ENCODE measurements around the gene CORIN. TPM values are rescaled to one million over a fixed set of nuclear protein-coding genes. Genes with fewer than 3 reads are reported as not detected.

Gene CORIN
- total RNA-seq, 1 experiment from 2014 or later, result 3.5 TPM

DNA sequence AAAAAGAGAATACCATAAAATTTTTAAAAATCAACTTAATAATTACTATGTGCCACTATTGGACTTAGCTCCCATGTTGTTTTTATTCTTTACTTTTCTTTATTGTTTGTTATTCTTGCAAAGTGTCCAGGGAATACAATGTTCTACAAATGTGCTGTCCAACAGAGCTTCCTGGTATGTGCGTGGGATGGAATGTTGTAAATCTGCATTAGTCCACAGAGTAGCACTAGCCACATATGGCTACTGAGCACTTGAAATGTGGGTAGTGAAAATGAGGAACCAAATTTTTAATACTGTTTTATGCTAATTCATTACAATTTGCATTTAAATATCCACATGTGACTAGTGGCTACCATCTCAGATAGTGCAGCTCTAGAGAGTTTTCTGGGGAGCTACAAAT lies 14.3 kb upstream of the CORIN start:
- H3K79me2 ChIP-seq (ENCODE audit: insufficient read depth, low read length), result no peaks in the 10 kb centered on the region
- no peak overlapping the region for H2AFZ ChIP-seq (ENCODE audit: low read depth, low read length, poor library complexity, severe bottlenecking)
- no peak for TF ChIP-seq ELF1 (IDR thresholded peaks at IDR 0.05; ENCODE audit: borderline replicate concordance, low read depth)
- TF ChIP-seq SP1 (IDR thresholded peaks at IDR 0.05; ENCODE audit: low read depth), result no peak
- no peak for TF ChIP-seq SIN3A (IDR thresholded peaks at IDR 0.05; ENCODE audit: low read depth)
- no peak for TF ChIP-seq REST (IDR thresholded peaks at IDR 0.05; ENCODE audit: low read depth)
- TF ChIP-seq YY1 (IDR thresholded peaks at IDR 0.05; ENCODE audit: extremely low read depth, insufficient replicate concordance, low read depth, low read length), result no peak
- TF ChIP-seq ZFX (IDR thresholded peaks at IDR 0.05), result no peak
- TF ChIP-seq, protein P1, sequence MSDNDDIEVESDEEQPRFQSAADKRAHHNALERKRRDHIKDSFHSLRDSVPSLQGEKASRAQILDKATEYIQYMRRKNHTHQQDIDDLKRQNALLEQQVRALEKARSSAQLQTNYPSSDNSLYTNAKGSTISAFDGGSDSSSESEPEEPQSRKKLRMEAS (IDR thresholded peaks at IDR 0.05), result no peak
- no peak for TF ChIP-seq ZNF274 (IDR thresholded peaks at IDR 0.05; ENCODE audit: low read depth, low read length)
- no peak for TF ChIP-seq JUND (IDR thresholded peaks at IDR 0.05)
- TF ChIP-seq EGR1 (IDR thresholded peaks at IDR 0.05; ENCODE audit: low read depth), result no peak
- no peak for TF ChIP-seq FOSL1 (IDR thresholded peaks at IDR 0.05; ENCODE audit: low read depth)
- TF ChIP-seq, protein P2, sequence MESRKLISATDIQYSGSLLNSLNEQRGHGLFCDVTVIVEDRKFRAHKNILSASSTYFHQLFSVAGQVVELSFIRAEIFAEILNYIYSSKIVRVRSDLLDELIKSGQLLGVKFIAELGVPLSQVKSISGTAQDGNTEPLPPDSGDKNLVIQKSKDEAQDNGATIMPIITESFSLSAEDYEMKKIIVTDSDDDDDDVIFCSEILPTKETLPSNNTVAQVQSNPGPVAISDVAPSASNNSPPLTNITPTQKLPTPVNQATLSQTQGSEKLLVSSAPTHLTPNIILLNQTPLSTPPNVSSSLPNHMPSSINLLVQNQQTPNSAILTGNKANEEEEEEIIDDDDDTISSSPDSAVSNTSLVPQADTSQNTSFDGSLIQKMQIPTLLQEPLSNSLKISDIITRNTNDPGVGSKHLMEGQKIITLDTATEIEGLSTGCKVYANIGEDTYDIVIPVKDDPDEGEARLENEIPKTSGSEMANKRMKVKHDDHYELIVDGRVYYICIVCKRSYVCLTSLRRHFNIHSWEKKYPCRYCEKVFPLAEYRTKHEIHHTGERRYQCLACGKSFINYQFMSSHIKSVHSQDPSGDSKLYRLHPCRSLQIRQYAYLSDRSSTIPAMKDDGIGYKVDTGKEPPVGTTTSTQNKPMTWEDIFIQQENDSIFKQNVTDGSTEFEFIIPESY (IDR thresholded peaks at IDR 0.05; ENCODE audit: extremely low read depth, insufficient replicate concordance, low read length), result no peak
- no peak for TF ChIP-seq TCF7L2 (IDR thresholded peaks at IDR 0.05; ENCODE audit: borderline replicate concordance, extremely low read depth, insufficient read depth, insufficient read length)
- no peak for TF ChIP-seq POLR2A (IDR thresholded peaks at IDR 0.05; ENCODE audit: borderline replicate concordance, extremely low read depth, insufficient read depth, insufficient read length)
- no peak for TF ChIP-seq RAD21 (IDR thresholded peaks at IDR 0.05; ENCODE audit: low read depth)
- TF ChIP-seq EZH2 (IDR thresholded peaks at IDR 0.05), result no peak
- TF ChIP-seq POLR2AphosphoS5 (IDR thresholded peaks at IDR 0.05; ENCODE audit: low read depth, low read length), result no peak
- TF ChIP-seq, protein P3, sequence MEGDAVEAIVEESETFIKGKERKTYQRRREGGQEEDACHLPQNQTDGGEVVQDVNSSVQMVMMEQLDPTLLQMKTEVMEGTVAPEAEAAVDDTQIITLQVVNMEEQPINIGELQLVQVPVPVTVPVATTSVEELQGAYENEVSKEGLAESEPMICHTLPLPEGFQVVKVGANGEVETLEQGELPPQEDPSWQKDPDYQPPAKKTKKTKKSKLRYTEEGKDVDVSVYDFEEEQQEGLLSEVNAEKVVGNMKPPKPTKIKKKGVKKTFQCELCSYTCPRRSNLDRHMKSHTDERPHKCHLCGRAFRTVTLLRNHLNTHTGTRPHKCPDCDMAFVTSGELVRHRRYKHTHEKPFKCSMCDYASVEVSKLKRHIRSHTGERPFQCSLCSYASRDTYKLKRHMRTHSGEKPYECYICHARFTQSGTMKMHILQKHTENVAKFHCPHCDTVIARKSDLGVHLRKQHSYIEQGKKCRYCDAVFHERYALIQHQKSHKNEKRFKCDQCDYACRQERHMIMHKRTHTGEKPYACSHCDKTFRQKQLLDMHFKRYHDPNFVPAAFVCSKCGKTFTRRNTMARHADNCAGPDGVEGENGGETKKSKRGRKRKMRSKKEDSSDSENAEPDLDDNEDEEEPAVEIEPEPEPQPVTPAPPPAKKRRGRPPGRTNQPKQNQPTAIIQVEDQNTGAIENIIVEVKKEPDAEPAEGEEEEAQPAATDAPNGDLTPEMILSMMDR (IDR thresholded peaks at IDR 0.05 in 2 of 3, conservative IDR thresholded peaks at IDR 0.05 in 1 of 3; ENCODE audit: borderline replicate concordance in 1 of 3, insufficient read depth in 1 of 3, low read depth in 2 of 3, low read length in 2 of 3), result no peak
- TF ChIP-seq CEBPB (IDR thresholded peaks at IDR 0.05; ENCODE audit: low read depth), result no peak
- no peak for TF ChIP-seq EZH2phosphoT487 (IDR thresholded peaks at IDR 0.05; ENCODE audit: borderline replicate concordance)
- no peak for DNase-seq (ENCODE audit: low read depth, low spot score)
- no peak overlapping the region for H3K9ac ChIP-seq (ENCODE audit: low read length)
- RAD21 ChIA-PET (ENCODE audit: low non-redundant PET in 1 of 2, low total read pairs in 2 of 2, uncharacterized antibody in 2 of 2, unreplicated experiment in 2 of 2), result no interaction called here
- no peaks in the 10 kb centered on the region for H3K27me3 ChIP-seq (ENCODE audit: insufficient read depth, low read length)
- no TSS peak for BruUV-seq (replicated peaks)
- no peak for ATAC-seq
- POLR2A ChIA-PET, result no interaction called here
- no peaks in the 10 kb centered on the region; the same call in 1 of the 2 replicates for H3K9me2 ChIP-seq (ENCODE audit: insufficient read depth)
- CTCF ChIA-PET, result no interaction called here
- no peak overlapping the region for H3K4me3 ChIP-seq (replicated peaks in 1 of 2; ENCODE audit: low read depth in 1 of 2, low read length in 2 of 2)
- H4K20me1 ChIP-seq (ENCODE audit: insufficient read depth), result no peaks in the 10 kb centered on the region
- no peaks in the 10 kb centered on the region for H3K9me3 ChIP-seq (ENCODE audit: control insufficient read depth in 1 of 2, insufficient read depth in 1 of 2, low read depth in 1 of 2, low read length in 2 of 2)
- no peak overlapping the region for H3K4me2 ChIP-seq (ENCODE audit: low read length)
- H3K36me3 ChIP-seq (ENCODE audit: control insufficient read depth in 1 of 2, insufficient read depth in 2 of 2, low read length in 2 of 2), result peaks cover 6 to 13% of the 10 kb centered on the region in 2 experiments; a peak in 2 of 4 replicates
- no peak overlapping the region for H3K27ac ChIP-seq (ENCODE audit: low read depth, low read length)
- intact Hi-C loops (cut with micrococcal nuclease), result no loop called here
- no peaks in the 10 kb centered on the region for H3K4me1 ChIP-seq (ENCODE audit: control insufficient read depth in 1 of 2, insufficient read depth in 2 of 2, low read length in 2 of 2)

Measured in HCT116 (cell line).